Amniotic stem cell (primary cell): ENCODE results near the gene TNFSF4.
"Not testable (repeated sequence)": the region's sequence is repeated elsewhere in the genome, so short reads cannot be mapped to it uniquely, and the experiment has no call there.

Experiments
- DNase-seq: peaks from one replicate; lab custom pipeline; 2025; lab: John Stamatoyannopoulos, UW

The TNFSF4 gene

GRCh38 chr1:173163222-173163621 lies 43.9 kb downstream of the TNFSF4 start:
- no peak for DNase-seq

DNA sequence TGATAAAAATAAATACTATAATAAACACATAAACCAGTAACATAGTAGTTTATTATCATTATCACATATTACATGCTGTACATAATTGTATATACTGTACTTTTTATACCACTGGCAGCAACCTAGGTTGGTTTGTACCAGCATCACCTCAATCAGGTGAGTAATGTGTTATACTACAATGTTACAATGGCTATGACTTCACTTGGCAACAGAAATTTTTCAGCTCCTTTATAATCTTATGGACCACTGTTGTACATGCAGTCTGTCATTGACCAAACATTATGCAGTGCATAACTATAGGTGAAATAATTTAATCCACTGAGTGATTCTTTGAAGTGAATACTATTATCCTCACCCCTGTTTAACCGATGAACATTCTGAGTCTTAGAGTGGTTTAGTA lies 44.5 kb downstream of the TNFSF4 start:
- DNase-seq = no peak

DNA sequence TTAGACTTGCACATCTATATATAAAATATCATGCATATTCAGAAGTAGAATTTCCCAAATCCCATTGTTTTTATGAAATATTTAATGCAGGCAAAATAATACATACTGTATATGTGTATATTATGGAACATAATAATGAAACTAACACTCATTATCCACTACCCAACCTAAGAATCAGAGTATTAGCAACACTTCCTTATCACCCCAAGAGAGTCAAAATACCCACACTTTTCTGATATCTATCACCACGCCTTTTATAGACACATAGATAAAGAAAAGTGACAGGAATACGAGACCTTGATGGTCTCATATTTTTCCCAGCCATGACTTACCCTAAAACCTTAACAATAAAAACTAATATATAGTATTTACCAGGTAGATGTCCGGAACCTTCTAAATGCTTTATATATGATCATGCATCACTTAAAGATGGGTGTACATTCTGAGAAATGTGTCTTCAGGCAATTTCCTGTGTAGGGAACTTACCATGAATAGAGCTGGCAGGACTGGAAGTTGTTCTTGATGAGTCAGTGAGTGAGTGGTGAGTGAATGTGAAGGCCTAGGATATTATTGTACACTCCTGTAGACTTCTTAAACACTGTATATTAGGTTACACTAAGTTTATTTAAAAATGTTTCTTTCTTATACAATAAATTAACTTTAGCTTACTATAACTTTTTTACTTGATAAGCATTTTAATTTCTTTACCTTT lies 45.5 kb downstream of the TNFSF4 start:
- DNase-seq = peak; percentile 7

DNA sequence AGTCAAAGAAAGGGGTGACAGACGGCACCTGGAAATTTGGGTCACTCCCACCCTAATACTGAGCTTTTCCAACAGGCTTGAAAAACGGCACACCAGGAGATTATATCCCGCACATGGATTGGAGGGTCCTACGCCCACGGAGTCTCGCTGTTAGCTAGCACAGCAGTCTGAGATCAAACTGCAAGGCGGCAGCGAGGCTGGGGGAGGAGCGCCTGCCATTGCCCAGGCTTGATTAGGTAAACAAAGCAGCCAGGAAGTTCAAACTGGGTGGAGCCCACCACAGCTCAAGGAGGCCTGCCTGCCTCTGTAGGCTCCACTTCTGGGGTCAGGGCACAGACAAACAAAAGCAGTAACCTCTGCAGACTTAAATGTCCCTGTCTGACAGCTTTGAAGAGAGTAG lies 53.2 kb downstream of the TNFSF4 start:
- not testable (repeated sequence) for DNase-seq

DNA sequence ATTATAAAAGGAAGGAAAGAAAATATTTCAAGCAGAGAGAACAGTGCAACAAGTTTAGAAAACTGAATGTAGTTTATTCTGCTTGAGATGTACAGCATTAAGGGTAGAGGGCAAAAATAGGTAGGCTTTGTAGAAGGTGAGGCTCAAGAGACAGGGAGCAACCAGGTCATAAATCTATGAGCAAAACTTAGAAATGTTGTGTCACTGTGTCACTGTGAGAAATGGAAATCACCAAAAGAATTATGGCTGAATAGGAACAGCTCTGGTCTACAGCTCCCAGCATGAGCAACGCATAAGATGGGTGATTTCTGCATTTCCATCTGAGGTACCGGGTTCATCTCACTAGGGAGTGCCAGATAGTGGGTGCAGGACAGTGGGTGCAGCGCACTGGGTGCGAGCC lies 53.6 kb downstream of the TNFSF4 start:
- DNase-seq = no peak

DNA sequence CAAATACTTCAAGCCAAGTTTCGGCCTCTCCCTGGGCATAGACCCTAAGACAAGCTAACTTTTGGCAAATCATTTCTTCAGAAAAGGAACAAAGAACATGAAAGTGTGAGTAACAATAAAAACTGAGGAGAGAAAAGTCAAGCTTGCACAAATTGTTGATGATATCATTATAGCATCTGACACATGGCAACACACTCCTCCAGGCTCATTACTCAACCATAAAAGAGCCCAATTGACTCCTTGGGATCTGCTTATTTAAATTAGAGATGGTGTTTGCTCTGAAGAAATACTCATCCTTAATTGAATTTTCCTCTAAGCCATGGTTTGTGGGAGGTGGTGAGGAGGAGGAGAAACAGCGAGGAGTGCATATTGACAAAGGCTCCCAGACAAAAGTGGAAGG lies 54.5 kb downstream of the TNFSF4 start:
- DNase-seq = no peak

- DNase-seq = no peak
These were observed 56.3 kb downstream of the TNFSF4 start for GRCh38 chr1:173150795-173151194.

DNA sequence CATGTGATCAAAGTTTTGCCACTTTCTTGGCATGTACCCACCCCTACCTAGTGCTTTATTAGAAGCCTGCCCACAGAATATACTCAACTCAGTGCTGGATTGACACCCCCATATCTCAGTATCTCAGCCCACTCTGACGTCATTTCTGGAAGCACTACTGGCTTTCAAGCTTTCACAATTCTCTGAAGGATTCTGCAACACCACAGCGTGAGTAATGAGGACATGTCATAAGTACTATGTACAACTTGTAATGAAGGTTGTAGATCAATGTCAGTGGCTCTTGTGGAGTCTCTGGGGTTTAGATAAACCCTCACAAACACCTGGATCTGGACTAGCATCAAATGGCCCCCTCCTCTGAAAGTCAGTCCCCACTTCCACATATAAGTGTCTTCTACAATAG lies 57.2 kb downstream of the TNFSF4 start:
- DNase-seq = no peak

GRCh38 chr1:173148971-173149370 lies 58.2 kb downstream of the TNFSF4 start:
- no peak for DNase-seq

DNA sequence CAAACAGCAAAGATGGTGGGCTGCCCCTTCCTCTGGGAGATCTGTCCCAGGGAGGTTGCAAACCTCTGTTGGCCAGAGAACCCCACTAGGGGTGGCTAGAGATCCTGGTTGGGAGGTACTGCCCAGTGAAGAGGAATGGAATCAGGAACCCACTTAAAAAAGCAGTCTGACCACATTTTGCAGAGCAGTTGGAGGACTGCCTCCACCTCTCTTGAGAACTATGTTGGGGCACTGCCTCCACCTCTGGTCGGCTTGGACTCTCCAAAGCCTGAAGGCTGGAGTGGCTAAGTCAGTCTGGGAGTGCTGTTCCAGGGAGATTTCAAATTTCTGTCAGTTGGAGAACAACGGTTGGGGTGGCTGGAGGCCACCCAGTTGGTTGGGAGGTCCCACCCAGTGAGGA lies 58.6 kb downstream of the TNFSF4 start:
- DNase-seq = no peak

- no peak for DNase-seq
These were observed 66.4 kb downstream of the TNFSF4 start for GRCh38 chr1:173140733-173141132.

DNA sequence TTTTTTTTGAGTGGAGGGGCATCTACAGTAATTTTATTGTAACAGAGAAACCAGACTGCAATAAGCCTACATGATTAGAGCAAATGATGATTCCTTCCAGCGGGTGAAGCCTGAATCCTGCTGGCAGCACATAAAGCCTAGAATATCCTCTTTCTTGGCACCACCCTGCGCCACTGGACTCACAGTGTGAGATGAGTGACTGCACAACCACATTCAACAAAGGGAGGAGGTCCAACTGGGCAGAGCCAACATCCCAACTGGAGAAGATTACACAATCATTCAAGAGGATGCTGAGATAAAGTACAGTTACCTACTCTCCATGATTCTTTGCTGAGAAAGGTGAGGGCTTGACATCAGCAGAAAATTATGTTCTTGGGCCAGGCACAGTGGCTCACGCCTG lies 67.4 kb downstream of the TNFSF4 start:
- no peak for DNase-seq

GRCh38 chr1:173137107-173137706 lies 69.9 kb downstream of the TNFSF4 start:
- no peak for DNase-seq

- DNase-seq = no peak
These were observed 72.3 kb downstream of the TNFSF4 start for GRCh38 chr1:173134800-173135199.

DNA sequence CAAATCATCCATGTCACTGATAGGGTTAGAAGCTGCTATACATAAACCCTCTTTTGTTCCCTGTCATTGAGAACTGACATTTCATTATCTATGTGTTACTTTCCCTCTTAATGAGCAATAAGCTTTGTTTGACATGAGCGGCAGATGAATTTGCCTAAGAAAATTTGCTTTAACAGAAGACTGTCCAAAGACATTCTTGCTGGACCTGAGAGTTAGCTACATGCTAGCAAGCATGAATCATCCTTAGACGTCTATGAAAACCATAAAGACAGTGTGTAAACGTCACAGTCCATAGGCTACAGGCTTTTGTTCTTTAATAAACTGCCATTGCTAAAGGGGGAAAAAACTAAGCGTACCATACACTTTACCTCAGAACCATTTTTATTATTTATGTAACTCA lies 73.1 kb downstream of the TNFSF4 start:
- no peak for DNase-seq
